ENCODE results near the gene CLDN18.

Gene CLDN18

DNA sequence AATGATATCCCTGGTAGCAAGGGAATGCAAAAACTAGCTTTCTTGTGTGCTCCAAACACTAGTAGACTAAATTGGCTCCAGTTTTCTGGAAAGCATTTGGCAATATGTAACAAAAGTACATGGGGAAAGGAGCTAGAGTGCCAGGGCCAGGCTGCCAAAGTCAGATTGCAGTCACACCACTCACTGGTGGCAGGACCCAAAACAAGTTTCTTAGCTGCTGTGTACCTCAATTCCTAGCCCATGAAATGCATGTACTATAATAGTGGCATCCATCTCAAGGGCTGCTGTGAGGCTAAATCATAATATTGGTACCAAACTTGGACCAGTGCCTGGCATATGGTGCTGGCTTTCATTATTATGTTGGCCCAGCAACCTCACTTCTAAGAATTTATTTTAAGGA lies 49.3 kb downstream of the CLDN18 start:
- Histone ChIP-seq H4K20me1 (ENCODE audit: insufficient read depth, low read length) (no peaks in the 10 kb centered on the region), H3K4me2 (ENCODE audit: low read depth, low read length) (no peak overlapping the region), H3K4me3 (ENCODE audit: low read length) (no peak overlapping the region), H3K9me3 (replicated peaks; ENCODE audit: insufficient read depth, low read length) (no peaks in the 10 kb centered on the region), H3K79me2 (ENCODE audit: low read length) (no peaks in the 10 kb centered on the region), H2AFZ (ENCODE audit: low read length) (no peak overlapping the region), H3F3A (ENCODE audit: insufficient read depth, low read length) (no peaks in the 10 kb centered on the region), H3K36me3 (replicated peaks; ENCODE audit: insufficient read depth, low read length) (no peaks in the 10 kb centered on the region), H3K9me2 (replicated peaks; ENCODE audit: insufficient read depth, low read length) (no peaks in the 10 kb centered on the region), H3K27me3 (replicated peaks; ENCODE audit: insufficient read depth, low read length) (no peaks in the 10 kb centered on the region), H3K4me1 (ENCODE audit: low read length) (no peaks in the 10 kb centered on the region), H3K9ac (ENCODE audit: low read length) (no peak overlapping the region), H3K27ac (ENCODE audit: low read length) (no peak overlapping the region)
- no peak for TF ChIP-seq EZH2phosphoT487 (IDR thresholded peaks at IDR 0.05; ENCODE audit: low read length)
- no peak for TF ChIP-seq EZH2 (optimal IDR thresholded peaks at IDR 0.05; ENCODE audit: low read depth, low read length)
- TF ChIP-seq, protein P1, sequence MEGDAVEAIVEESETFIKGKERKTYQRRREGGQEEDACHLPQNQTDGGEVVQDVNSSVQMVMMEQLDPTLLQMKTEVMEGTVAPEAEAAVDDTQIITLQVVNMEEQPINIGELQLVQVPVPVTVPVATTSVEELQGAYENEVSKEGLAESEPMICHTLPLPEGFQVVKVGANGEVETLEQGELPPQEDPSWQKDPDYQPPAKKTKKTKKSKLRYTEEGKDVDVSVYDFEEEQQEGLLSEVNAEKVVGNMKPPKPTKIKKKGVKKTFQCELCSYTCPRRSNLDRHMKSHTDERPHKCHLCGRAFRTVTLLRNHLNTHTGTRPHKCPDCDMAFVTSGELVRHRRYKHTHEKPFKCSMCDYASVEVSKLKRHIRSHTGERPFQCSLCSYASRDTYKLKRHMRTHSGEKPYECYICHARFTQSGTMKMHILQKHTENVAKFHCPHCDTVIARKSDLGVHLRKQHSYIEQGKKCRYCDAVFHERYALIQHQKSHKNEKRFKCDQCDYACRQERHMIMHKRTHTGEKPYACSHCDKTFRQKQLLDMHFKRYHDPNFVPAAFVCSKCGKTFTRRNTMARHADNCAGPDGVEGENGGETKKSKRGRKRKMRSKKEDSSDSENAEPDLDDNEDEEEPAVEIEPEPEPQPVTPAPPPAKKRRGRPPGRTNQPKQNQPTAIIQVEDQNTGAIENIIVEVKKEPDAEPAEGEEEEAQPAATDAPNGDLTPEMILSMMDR (IDR thresholded peaks at IDR 0.05; ENCODE audit: low read length): no peak
- no peak for DNase-seq

DNA sequence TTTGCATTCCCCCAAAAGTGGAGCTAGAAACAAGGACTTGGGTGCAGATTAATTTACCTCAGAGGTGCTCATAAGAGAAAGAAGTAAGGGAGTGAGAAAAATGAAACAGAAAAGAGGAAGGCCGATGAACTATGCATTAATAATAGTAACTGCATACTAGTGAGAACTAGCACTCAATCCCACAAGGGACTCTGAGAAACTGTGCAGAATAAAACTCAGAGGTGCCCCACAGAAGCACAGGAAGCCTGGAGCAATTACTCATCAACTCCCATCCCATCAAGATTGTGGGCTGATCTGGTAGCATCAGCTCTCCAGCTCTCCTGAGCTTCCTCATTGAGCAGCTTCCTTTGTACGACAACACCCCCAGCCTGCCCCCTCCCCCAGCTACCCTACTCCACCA lies 50.8 kb downstream of the CLDN18 start:
- Histone ChIP-seq H3K27ac (ENCODE audit: low read length) (no peak overlapping the region), H3K4me2 (ENCODE audit: low read depth, low read length) (no peak overlapping the region), H3K9me3 (replicated peaks; ENCODE audit: insufficient read depth, low read length) (no peaks in the 10 kb centered on the region), H3K79me2 (ENCODE audit: low read length) (no peaks in the 10 kb centered on the region), H3K27me3 (replicated peaks; ENCODE audit: insufficient read depth, low read length) (no peaks in the 10 kb centered on the region), H3K4me3 (ENCODE audit: low read length) (no peak overlapping the region), H2AFZ (ENCODE audit: low read length) (no peak overlapping the region), H3F3A (ENCODE audit: insufficient read depth, low read length) (no peaks in the 10 kb centered on the region), H3K4me1 (ENCODE audit: low read length) (no peaks in the 10 kb centered on the region), H3K9me2 (replicated peaks; ENCODE audit: insufficient read depth, low read length) (no peaks in the 10 kb centered on the region), H4K20me1 (ENCODE audit: insufficient read depth, low read length) (no peaks in the 10 kb centered on the region), H3K9ac (ENCODE audit: low read length) (no peak overlapping the region), H3K36me3 (replicated peaks; ENCODE audit: insufficient read depth, low read length) (no peaks in the 10 kb centered on the region)
- TF ChIP-seq EZH2 (optimal IDR thresholded peaks at IDR 0.05; ENCODE audit: low read depth, low read length): no peak
- TF ChIP-seq EZH2phosphoT487 (IDR thresholded peaks at IDR 0.05; ENCODE audit: low read length): no peak
- TF ChIP-seq, protein P1 (IDR thresholded peaks at IDR 0.05; ENCODE audit: low read length): no peak
- DNase-seq: no peak

DNA sequence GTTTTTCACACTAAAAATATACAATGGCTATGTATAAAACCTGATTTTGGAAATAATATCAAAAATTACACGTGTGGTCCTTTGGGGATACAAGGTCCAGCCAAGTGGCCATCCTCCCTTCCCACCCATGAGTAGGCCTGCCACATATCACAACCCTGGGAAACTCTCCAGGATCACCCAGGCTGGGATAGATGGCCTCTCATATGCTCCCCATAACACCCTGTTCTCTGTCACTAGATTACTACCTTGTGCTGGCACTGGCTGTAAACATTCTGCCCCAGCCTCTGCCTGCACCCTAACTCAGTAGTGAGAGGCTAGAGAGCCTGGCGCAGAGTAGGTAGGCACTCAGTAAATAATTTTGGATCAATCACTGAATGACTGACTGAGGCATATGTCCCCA lies 52.1 kb downstream of the CLDN18 start:
- Histone ChIP-seq H3K9ac (ENCODE audit: low read length) (no peak overlapping the region), H2AFZ (ENCODE audit: low read length) (no peak overlapping the region)

More for the DNA sequence above, 52.1 kb downstream of the CLDN18 start:
- Histone ChIP-seq H3K4me1 (ENCODE audit: low read length) (no peaks in the 10 kb centered on the region), H3K4me2 (ENCODE audit: low read depth, low read length) (no peak overlapping the region), H3K27me3 (replicated peaks; ENCODE audit: insufficient read depth, low read length) (no peaks in the 10 kb centered on the region), H3K27ac (ENCODE audit: low read length) (no peak overlapping the region), H3K9me2 (replicated peaks; ENCODE audit: insufficient read depth, low read length) (no peaks in the 10 kb centered on the region), H4K20me1 (ENCODE audit: insufficient read depth, low read length) (no peaks in the 10 kb centered on the region), H3K36me3 (replicated peaks; ENCODE audit: insufficient read depth, low read length) (no peaks in the 10 kb centered on the region), H3K9me3 (replicated peaks; ENCODE audit: insufficient read depth, low read length) (no peaks in the 10 kb centered on the region), H3K4me3 (ENCODE audit: low read length) (no peak overlapping the region), H3K79me2 (ENCODE audit: low read length) (no peaks in the 10 kb centered on the region), H3F3A (ENCODE audit: insufficient read depth, low read length) (no peaks in the 10 kb centered on the region)
- TF ChIP-seq, protein P1 (IDR thresholded peaks at IDR 0.05; ENCODE audit: low read length): no peak
- no peak for TF ChIP-seq EZH2 (optimal IDR thresholded peaks at IDR 0.05; ENCODE audit: low read depth, low read length)
- no peak for TF ChIP-seq EZH2phosphoT487 (IDR thresholded peaks at IDR 0.05; ENCODE audit: low read length)
- DNase-seq: no peak

Data from MM.1S (cell line).